MCF 10A (cell line): ENCODE results near the gene CAMK2B. TPM values are rescaled to one million over a fixed set of nuclear protein-coding genes. Genes with fewer than 3 reads are reported as not detected.

Experiments
- BruUV-seq: library from RNA; stranded (reverse); fragments of 400-500 nt; replicated peaks from 2 replicates; lab custom pipeline; 2021; lab: Mats Ljungman, UMichigan
- CTCF ChIA-PET: fragments of 300-600 bp; sonication (Branson Sonifier 250); formaldehyde crosslinking; extraction: SDS; loops from one replicate; lab custom pipeline; 2021; ENCODE audit warnings: antibody characterized with exemption, inconsistent platforms; lab: Yijun Ruan, JAX
- POLR2A ChIA-PET: fragments of 300-600, 350-650 bp; sonication (Branson Sonifier 250); formaldehyde crosslinking; extraction: SDS; loops from one replicate; lab custom pipeline; 2020; ENCODE audit warnings: antibody characterized with exemption, inconsistent platforms; lab: Yijun Ruan, JAX
- DNase-seq: peaks from one replicate; pipeline ENCODE4 v3.0.0-alpha.2; 2018; ENCODE audit not compliant: unreplicated experiment
- H3K27ac Mint-ChIP-seq: one replicate; pipeline ENCODE4 v1.8.0; 2022; ENCODE audit warnings: mild to moderate bottlenecking, low read depth, mixed read lengths; ENCODE audit not compliant: unreplicated experiment
- H3K27me3 Mint-ChIP-seq: one replicate; pipeline ENCODE4 v1.8.0; 2022; ENCODE audit warnings: mixed read lengths; ENCODE audit not compliant: insufficient read depth, unreplicated experiment
- H3K36me3 Mint-ChIP-seq: one replicate; pipeline ENCODE4 v1.8.0; 2022; ENCODE audit warnings: mild to moderate bottlenecking, moderate library complexity, mixed read lengths; ENCODE audit not compliant: insufficient read depth, unreplicated experiment
- H3K4me1 Mint-ChIP-seq: one replicate; pipeline ENCODE4 v1.8.0; 2022; ENCODE audit warnings: mixed read lengths; ENCODE audit not compliant: insufficient read depth, unreplicated experiment
- H3K4me3 Mint-ChIP-seq: one replicate; pipeline ENCODE4 v1.8.0; 2022; ENCODE audit warnings: mild to moderate bottlenecking, moderate library complexity, mixed read lengths; ENCODE audit not compliant: unreplicated experiment
- H3K9me3 Mint-ChIP-seq: one replicate; pipeline ENCODE4 v1.8.0; 2022; ENCODE audit warnings: mixed read lengths; ENCODE audit not compliant: unreplicated experiment
- CTCF ChIP-seq: fragments of 200-600 bp; IDR thresholded peaks from one replicate; pipeline ENCODE4 v1.8.0; 2022; ENCODE audit warnings: antibody characterized with exemption, mild to moderate bottlenecking; ENCODE audit not compliant: unreplicated experiment
- intact Hi-C: fragments of 100-400 bp; cut with micrococcal nuclease; formaldehyde crosslinking; loops from 2 replicates; pipeline ENCODE4 v1.14.1; 2022
- total RNA-seq: library from RNA; stranded (reverse); gene quantifications from 2 replicates; pipeline ENCODE4 v1.2.3, GENCODE V29; 2022

Gene CAMK2B
- total RNA-seq, 1 experiment from 2014 or later: 1.8 TPM

DNA sequence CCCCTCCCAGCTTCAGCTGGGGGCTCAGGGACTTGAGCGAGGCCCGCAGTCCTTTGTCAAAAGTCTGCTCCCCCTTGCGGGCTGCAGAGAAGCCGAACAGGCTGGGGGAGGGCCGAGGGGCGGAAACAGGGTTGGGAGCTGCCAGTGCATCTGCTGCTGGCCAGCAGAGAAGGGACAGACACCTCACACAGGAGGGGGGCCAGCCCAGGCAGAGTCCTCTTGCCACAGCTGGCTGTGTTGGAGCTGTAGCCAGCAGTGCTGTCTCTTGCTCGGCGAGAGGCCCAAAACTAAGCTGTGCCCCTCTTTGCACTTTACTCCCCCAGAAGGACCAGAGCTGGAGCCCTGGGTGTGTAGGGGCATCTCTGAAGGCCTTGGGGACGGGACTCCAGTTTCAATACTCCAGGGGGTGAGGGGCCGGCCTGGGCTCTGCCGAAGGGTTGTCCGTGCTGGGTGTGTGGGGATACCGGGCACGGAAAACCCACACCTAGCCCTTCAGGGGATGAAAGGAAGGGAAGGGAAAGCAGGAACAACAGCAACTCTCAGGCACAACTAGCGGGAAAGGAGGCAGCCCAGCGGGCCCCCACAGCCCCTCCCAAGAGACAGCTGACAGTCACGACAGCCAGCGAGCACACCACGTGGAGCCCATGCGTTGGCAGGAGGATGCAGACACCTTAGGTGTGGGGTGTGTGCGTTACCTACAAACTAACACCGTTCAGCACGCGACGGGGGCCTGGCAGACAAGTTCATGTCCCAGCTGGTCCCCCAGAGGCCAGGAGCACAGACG, 106.8 kb downstream of the CAMK2B start:
- peaks cover 4% of the 10 kb centered on the region for H3K36me3 Mint-ChIP-seq
- no TSS peak for BruUV-seq
- POLR2A ChIA-PET: interaction anchor here (0.9 kb wide), 1 partner anchor 22 kb away, joined by 3 read pairs; no protein-coding TSS in a partner anchor
- no peaks in the 10 kb centered on the region for H3K27me3 Mint-ChIP-seq
- DNase-seq: no peak
- H3K4me1 Mint-ChIP-seq: peaks cover 4% of the 10 kb centered on the region
- TF ChIP-seq CTCF: no peak
- H3K27ac Mint-ChIP-seq: no peak overlapping the region
- H3K9me3 Mint-ChIP-seq: no peaks in the 10 kb centered on the region
- CTCF ChIA-PET: interaction anchor here (0.6 to 1.5 kb wide), 5 partner anchors 10 to 346 kb away, joined by 3 to 5 read pairs (median 4); no protein-coding TSS in a partner anchor
- H3K4me3 Mint-ChIP-seq: no peak overlapping the region
- intact Hi-C loops: no loop called here

GRCh38 chr7:44217852-44218402, 107.5 kb downstream of the CAMK2B start:
- intact Hi-C loops: no loop called here
- POLR2A ChIA-PET: interaction anchor here (0.9 kb wide), 1 partner anchor 23 kb away, joined by 3 read pairs; no protein-coding TSS in a partner anchor
- Mint-ChIP-seq H3K36me3 (peaks cover 4% of the 10 kb centered on the region), H3K4me3 (no peak overlapping the region), H3K4me1 (no peaks in the 10 kb centered on the region), H3K27ac (no peak overlapping the region), H3K27me3 (no peaks in the 10 kb centered on the region), H3K9me3 (no peaks in the 10 kb centered on the region)
- no TSS peak for BruUV-seq
- CTCF ChIA-PET: interaction anchor here (0.6 to 1.3 kb wide), 4 partner anchors 17 to 347 kb away, joined by 3 to 5 read pairs (median 4); no protein-coding TSS in a partner anchor
- DNase-seq: no peak
- TF ChIP-seq CTCF: no peak

DNA sequence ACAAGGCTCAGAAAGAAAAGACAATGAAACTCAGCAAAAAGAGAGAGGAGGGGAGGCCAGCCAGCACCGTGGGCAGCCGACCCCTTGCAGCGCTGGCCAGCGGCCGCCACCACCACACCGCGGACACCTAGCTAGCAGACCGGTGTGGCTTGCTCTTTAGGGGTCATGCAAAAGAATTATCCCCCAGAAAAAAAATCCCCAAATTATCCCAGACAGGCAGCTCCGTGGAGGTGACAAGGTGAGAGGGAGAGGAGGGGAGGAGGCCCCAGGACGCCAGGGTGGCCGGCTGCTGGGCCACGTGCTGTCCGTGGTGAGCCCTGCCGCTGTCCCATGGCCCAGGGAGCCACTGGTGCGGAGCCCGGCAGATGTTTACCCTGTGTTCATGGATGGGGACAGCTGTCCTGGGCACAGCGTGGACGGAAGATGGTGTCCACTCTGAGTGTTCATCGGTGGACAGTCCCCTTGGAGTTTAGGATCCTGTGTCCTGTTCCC, 108.1 kb downstream of the CAMK2B start:
- ChIA-PET POLR2A (no interaction called here), CTCF (interaction anchor here (0.9 to 1.1 kb wide), 2 partner anchors 24 to 348 kb away, joined by 3 read pairs; no protein-coding TSS in a partner anchor)
- H3K9me3 Mint-ChIP-seq: no peaks in the 10 kb centered on the region
- intact Hi-C loops: no loop called here
- no TSS peak for BruUV-seq
- no peak for DNase-seq
- H3K27ac Mint-ChIP-seq: no peak overlapping the region
- no peaks in the 10 kb centered on the region for H3K27me3 Mint-ChIP-seq
- no peak overlapping the region for H3K4me3 Mint-ChIP-seq
- no peak for TF ChIP-seq CTCF
- H3K36me3 Mint-ChIP-seq: peaks cover 10% of the 10 kb centered on the region
- H3K4me1 Mint-ChIP-seq: no peaks in the 10 kb centered on the region
